ENCODE results near the gene ADRB2. TPM values are rescaled to one million over a fixed set of nuclear protein-coding genes. Genes with fewer than 3 reads are reported as not detected.

Gene ADRB2
- polyA plus RNA-seq, 2 of the 4 experiments (the other 2 are of a cell fraction): 0.18 to 0.34 TPM

DNA sequence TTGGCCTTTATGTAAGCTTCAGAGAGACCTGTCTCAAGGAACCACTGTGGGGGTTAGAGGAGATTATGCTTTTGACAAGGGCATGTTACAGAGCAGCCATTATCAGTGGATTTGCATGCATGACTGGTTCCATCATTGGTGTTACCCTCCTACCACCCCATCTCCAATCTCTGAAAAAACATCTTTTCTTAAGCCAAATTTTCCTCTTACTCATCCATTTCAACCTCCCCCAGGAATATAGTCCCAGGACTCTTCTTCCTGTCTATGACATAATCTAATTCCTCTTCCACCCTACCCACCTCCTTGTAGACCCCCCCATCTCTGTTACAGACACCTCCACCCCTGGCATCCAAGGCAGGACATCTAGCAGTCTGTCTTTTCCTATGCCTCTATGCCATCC is 33.1 kb upstream of the ADRB2 start (continued):
- no peak for TF ChIP-seq TFCP2L1 (CRISPR knock-in tag; IDR thresholded peaks at IDR 0.05)
- no peak for TF ChIP-seq EHMT2 (IDR thresholded peaks at IDR 0.05; ENCODE audit: low read depth)
- no peak for TF ChIP-seq CBX2 (IDR thresholded peaks at IDR 0.05; ENCODE audit: borderline replicate concordance, low read depth)
- no peak for TF ChIP-seq PHF8 (IDR thresholded peaks at IDR 0.05; ENCODE audit: borderline replicate concordance, low read depth)
- TF ChIP-seq, protein P1, sequence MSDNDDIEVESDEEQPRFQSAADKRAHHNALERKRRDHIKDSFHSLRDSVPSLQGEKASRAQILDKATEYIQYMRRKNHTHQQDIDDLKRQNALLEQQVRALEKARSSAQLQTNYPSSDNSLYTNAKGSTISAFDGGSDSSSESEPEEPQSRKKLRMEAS (IDR thresholded peaks at IDR 0.05): no peak

DNA sequence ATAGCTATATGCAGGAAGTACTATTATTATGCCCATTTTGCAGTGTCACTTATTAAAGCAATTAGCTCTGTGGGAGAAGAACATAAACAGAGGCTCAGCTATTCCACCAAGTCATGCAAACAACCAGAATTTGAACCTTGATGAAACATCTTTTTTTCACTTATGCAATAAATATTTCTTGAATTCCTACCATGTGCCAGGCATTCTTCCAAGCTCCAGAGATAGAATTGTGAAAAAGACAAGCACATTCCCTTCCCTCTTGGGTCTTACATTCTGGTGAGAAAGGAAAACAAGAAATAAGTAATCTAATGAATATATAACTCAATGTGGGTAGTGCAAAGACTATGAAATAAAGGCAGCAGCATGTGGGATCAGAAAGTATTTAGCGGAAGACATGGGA is 32.1 kb upstream of the ADRB2 start:
- no peak for FAIRE-seq
- WGBS (ENCODE audit: missing lambda C conversion rate): 85% methylated on average over 1 of the region's 1 CpG
- ChIA-PET POLR2A (no interaction called here), CTCF (interaction anchor here (0.6 to 2.7 kb wide), 3 partner anchors 136 to 475 kb away, joined by 3 to 13 read pairs (median 4); no protein-coding TSS in a partner anchor)
- no peak overlapping the region for H3K4me2 ChIP-seq
- no peak overlapping the region for H3K4me3 ChIP-seq
- ATAC-seq: no peak
- no peak overlapping the region for H3K27ac ChIP-seq
- no peak for TF ChIP-seq POLR2AphosphoS2 (conservative IDR thresholded peaks at IDR 0.05; ENCODE audit: low read length)
- TF ChIP-seq FOSB (CRISPR knock-in tag; IDR thresholded peaks at IDR 0.05): no peak
- TF ChIP-seq ZC3H11A (IDR thresholded peaks at IDR 0.05): no peak
- no peak for TF ChIP-seq ZNF302 (CRISPR knock-in tag; IDR thresholded peaks at IDR 0.05)
- TF ChIP-seq, protein P2, sequence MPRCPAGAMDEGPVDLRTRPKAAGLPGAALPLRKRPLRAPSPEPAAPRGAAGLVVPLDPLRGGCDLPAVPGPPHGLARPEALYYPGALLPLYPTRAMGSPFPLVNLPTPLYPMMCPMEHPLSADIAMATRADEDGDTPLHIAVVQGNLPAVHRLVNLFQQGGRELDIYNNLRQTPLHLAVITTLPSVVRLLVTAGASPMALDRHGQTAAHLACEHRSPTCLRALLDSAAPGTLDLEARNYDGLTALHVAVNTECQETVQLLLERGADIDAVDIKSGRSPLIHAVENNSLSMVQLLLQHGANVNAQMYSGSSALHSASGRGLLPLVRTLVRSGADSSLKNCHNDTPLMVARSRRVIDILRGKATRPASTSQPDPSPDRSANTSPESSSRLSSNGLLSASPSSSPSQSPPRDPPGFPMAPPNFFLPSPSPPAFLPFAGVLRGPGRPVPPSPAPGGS (IDR thresholded peaks at IDR 0.05): no peak
- no peak for TF ChIP-seq PHF8 (IDR thresholded peaks at IDR 0.05; ENCODE audit: borderline replicate concordance, low read depth)
- no peak for TF ChIP-seq TFCP2L1 (CRISPR knock-in tag; IDR thresholded peaks at IDR 0.05)
- TF ChIP-seq, protein P1 (IDR thresholded peaks at IDR 0.05): no peak
- no peak for TF ChIP-seq TP53 (CRISPR knock-in tag; IDR thresholded peaks at IDR 0.05)
- TF ChIP-seq JUN (IDR thresholded peaks at IDR 0.05): no peak
- TF ChIP-seq, protein P3, sequence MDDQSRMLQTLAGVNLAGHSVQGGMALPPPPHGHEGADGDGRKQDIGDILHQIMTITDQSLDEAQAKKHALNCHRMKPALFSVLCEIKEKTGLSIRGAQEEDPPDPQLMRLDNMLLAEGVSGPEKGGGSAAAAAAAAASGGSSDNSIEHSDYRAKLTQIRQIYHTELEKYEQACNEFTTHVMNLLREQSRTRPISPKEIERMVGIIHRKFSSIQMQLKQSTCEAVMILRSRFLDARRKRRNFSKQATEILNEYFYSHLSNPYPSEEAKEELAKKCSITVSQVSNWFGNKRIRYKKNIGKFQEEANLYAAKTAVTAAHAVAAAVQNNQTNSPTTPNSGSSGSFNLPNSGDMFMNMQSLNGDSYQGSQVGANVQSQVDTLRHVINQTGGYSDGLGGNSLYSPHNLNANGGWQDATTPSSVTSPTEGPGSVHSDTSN (IDR thresholded peaks at IDR 0.05): no peak
- no peak for TF ChIP-seq NPAS2 (CRISPR knock-in tag; IDR thresholded peaks at IDR 0.05; ENCODE audit: borderline replicate concordance)
- no peak for TF ChIP-seq MYC (IDR thresholded peaks at IDR 0.05; ENCODE audit: borderline replicate concordance, low read length)
- no peak for TF ChIP-seq KDM5A (IDR thresholded peaks at IDR 0.05)
- no peak for TF ChIP-seq NFE2L2 (conservative IDR thresholded peaks at IDR 0.05; ENCODE audit: low read length)
- TF ChIP-seq, protein P4, sequence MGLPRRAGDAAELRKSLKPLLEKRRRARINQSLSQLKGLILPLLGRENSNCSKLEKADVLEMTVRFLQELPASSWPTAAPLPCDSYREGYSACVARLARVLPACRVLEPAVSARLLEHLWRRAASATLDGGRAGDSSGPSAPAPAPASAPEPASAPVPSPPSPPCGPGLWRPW (IDR thresholded peaks at IDR 0.05): no peak
- TF ChIP-seq ESRRA (IDR thresholded peaks at IDR 0.05; ENCODE audit: borderline replicate concordance, low read length): no peak
- no peaks in the 10 kb centered on the region for H3K9me3 ChIP-seq
- no peak for DNase-seq (ENCODE audit: low read depth in 1 of 2, low spot score in 1 of 2)
- H3K4me1 ChIP-seq: no peaks in the 10 kb centered on the region

DNA sequence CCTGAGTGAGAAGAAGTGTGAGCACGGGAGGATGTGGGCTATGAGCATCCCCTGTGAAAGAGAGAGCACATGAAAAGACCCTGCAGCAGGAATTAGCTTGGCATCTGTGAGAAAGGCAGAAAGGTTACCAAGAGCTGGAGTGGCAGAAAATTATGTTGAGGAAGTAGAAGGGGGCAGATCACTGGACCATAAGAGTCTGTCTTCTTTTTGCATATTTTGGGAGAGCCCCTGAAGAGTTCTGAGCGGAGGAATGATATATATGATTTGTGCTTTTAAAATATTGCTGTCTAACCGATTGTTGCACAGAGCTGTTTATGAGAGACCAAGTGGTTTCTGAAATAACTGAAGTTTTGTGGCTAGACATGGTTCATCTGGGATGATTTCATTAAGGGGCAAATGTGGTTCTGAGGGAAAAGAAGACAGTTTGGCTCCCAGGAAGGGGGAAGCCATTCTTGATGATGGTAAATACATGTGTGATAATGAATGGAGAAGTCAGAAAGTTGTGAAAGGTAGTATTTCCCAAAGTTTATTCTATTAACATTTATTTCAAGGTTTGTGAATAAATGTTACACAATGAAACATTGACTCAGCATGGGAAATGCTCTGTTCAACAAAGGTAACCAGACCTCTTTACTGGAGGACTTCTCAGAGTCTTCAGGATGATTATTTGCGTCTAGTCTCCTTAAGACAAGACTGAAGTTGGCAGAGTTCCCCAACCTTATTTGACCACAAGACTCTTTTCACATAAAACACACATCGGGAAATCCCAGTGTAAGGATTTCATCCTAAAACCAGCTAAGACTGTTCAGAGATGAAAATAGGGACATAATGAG is 31.5 kb upstream of the ADRB2 start:
- Histone ChIP-seq H3K4me1 (no peaks in the 10 kb centered on the region), H3K4me2 (no peak overlapping the region), H3K4me3 (no peak overlapping the region), H3K27ac (no peak overlapping the region), H3K9me3 (no peaks in the 10 kb centered on the region)
- no peak for TF ChIP-seq EHMT2 (IDR thresholded peaks at IDR 0.05; ENCODE audit: low read depth)
- no peak for TF ChIP-seq MYC (IDR thresholded peaks at IDR 0.05; ENCODE audit: borderline replicate concordance, low read length)
- TF ChIP-seq HOXB13 (CRISPR knock-in tag; IDR thresholded peaks at IDR 0.05; ENCODE audit: low read depth): no peak
- TF ChIP-seq NFE2L2 (conservative IDR thresholded peaks at IDR 0.05; ENCODE audit: low read length): no peak
- TF ChIP-seq HDAC2 (IDR thresholded peaks at IDR 0.05): no peak
- FAIRE-seq (no peak), ATAC-seq (no peak), DNase-seq (ENCODE audit: low read depth in 1 of 2, low spot score in 1 of 2) (no peak)
- ChIA-PET POLR2A (no interaction called here), CTCF (interaction anchor here (0.6 to 2.7 kb wide), 2 partner anchors 135 to 241 kb away, joined by 4 to 13 read pairs; no protein-coding TSS in a partner anchor)
- WGBS (ENCODE audit: missing lambda C conversion rate): 33% methylated on average over 5 of the region's 5 CpGs

All from A549 (cell line).